ENCODE measurements around the gene KSR2. TPM values are rescaled to one million over a fixed set of nuclear protein-coding genes. Genes with fewer than 3 reads are reported as not detected.

Gene KSR2
- total and polyA plus RNA-seq, 2 of the 13 experiments (the other 11 are each of a cell fraction or from before 2014, with no cell fraction given) = 0.02 TPM; not detected in 1

DNA sequence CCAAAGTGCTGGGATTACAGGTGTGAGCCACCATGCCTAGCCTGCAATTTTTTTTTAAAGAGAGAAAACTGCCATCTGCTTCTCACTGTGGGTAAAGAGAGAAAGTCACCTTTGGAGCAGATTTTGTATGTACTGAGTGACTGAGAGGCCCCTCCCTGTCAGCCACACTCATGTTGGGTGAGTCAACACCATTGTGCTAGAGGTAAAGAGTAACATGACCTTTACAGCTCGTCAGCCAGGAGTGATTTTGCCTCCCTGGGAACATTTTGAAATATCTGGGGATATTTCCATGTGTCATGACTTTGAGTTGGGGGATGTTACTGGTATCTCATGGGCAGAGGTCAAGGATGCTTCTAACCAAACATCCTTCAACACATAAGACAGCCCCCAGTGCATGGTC lies 115.2 kb downstream of the KSR2 start:
- 0% methylated on average over 1 of the region's 1 CpG for WGBS (ENCODE audit: low lambda C conversion rate)
- CTCF ChIA-PET (ENCODE audit: low intra/inter-chr PET ratio, low total read pairs) = interaction anchor here (1.0 kb wide), 1 partner anchor 487 kb away, joined by 3 read pairs; no protein-coding TSS in a partner anchor
- H3K4me2 ChIP-seq (ENCODE audit: low read depth, low read length) = no peak overlapping the region
- TF ChIP-seq FOXK1 (CRISPR knock-in tag; IDR thresholded peaks at IDR 0.05; ENCODE audit: borderline replicate concordance, low read depth) = no peak; the same call in 1 of the 2 replicates
- TF ChIP-seq, protein P1, sequence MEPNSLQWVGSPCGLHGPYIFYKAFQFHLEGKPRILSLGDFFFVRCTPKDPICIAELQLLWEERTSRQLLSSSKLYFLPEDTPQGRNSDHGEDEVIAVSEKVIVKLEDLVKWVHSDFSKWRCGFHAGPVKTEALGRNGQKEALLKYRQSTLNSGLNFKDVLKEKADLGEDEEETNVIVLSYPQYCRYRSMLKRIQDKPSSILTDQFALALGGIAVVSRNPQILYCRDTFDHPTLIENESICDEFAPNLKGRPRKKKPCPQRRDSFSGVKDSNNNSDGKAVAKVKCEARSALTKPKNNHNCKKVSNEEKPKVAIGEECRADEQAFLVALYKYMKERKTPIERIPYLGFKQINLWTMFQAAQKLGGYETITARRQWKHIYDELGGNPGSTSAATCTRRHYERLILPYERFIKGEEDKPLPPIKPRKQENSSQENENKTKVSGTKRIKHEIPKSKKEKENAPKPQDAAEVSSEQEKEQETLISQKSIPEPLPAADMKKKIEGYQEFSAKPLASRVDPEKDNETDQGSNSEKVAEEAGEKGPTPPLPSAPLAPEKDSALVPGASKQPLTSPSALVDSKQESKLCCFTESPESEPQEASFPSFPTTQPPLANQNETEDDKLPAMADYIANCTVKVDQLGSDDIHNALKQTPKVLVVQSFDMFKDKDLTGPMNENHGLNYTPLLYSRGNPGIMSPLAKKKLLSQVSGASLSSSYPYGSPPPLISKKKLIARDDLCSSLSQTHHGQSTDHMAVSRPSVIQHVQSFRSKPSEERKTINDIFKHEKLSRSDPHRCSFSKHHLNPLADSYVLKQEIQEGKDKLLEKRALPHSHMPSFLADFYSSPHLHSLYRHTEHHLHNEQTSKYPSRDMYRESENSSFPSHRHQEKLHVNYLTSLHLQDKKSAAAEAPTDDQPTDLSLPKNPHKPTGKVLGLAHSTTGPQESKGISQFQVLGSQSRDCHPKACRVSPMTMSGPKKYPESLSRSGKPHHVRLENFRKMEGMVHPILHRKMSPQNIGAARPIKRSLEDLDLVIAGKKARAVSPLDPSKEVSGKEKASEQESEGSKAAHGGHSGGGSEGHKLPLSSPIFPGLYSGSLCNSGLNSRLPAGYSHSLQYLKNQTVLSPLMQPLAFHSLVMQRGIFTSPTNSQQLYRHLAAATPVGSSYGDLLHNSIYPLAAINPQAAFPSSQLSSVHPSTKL (CRISPR knock-in tag; IDR thresholded peaks at IDR 0.05) = peak; percentile 56
- TF ChIP-seq ZMYM3 (CRISPR knock-in tag; IDR thresholded peaks at IDR 0.05) = 0 out of 2 replicates have a peak, but pooled peaks have one; percentile 9
- peak; percentile 20; the same call in 1 of the 2 replicates for TF ChIP-seq PATZ1 (CRISPR knock-in tag; IDR thresholded peaks at IDR 0.05)
- TF ChIP-seq NR2F1 (CRISPR knock-in tag; IDR thresholded peaks at IDR 0.05) = peak in 1 of 2 experiments; percentile 56; a peak in 1 of 4 replicates
- no peak for TF ChIP-seq SATB2 (CRISPR knock-in tag; IDR thresholded peaks at IDR 0.05)
- TF ChIP-seq, protein P2, sequence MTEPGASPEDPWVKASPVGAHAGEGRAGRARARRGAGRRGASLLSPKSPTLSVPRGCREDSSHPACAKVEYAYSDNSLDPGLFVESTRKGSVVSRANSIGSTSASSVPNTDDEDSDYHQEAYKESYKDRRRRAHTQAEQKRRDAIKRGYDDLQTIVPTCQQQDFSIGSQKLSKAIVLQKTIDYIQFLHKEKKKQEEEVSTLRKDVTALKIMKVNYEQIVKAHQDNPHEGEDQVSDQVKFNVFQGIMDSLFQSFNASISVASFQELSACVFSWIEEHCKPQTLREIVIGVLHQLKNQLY (CRISPR knock-in tag; IDR thresholded peaks at IDR 0.05) = peak; percentile 33; the same call in 1 of the 2 replicates
- TF ChIP-seq, protein P3, sequence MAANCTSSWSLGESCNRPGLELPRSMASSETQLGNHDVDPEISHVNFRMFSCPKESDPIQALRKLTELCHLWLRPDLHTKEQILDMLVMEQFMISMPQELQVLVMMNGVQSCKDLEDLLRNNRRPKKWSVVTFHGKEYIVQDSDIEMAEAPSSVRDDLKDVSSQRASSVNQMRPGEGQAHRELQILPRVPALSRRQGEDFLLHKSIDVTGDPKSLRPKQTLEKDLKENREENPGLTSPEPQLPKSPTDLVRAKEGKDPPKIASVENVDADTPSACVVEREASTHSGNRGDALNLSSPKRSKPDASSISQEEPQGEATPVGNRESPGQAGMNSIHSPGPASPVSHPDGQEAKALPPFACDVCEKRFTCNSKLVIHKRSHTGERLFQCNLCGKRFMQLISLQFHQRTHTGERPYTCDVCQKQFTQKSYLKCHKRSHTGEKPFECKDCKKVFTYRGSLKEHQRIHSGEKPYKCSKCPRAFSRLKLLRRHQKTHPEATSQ (CRISPR knock-in tag; IDR thresholded peaks at IDR 0.05; ENCODE audit: borderline replicate concordance) = no peak
- peak; percentile 39; the same call in 1 of the 2 replicates for TF ChIP-seq RARA (CRISPR knock-in tag; IDR thresholded peaks at IDR 0.05)
- TF ChIP-seq SNAI1 (CRISPR knock-in tag; IDR thresholded peaks at IDR 0.05; ENCODE audit: borderline replicate concordance) = no peak
- TF ChIP-seq SOX6 (IDR thresholded peaks at IDR 0.05) = no peak
- peak; percentile 37; the same call in 1 of the 2 replicates for TF ChIP-seq SOX6 (CRISPR knock-in tag; IDR thresholded peaks at IDR 0.05)
- no peak for TF ChIP-seq MAF1 (CRISPR knock-in tag; IDR thresholded peaks at IDR 0.05; ENCODE audit: borderline replicate concordance)
- no peak for TF ChIP-seq ZNF354B (CRISPR knock-in tag; IDR thresholded peaks at IDR 0.05)
- no peak for TF ChIP-seq ZNF484 (CRISPR knock-in tag; IDR thresholded peaks at IDR 0.05; ENCODE audit: borderline replicate concordance, low read depth)
- no peak for TF ChIP-seq FOXP1 (IDR thresholded peaks at IDR 0.05)
- peak; percentile 26; the same call in 1 of the 2 replicates for TF ChIP-seq FOXP1 (CRISPR knock-in tag; IDR thresholded peaks at IDR 0.05)

More for the DNA sequence above, 115.2 kb downstream of the KSR2 start:
- in situ Hi-C loops (cut with HindIII; ENCODE audit: extremely low pct_ligation_motif_present, low pct_unique_long_range_greater_than_20kb) (no loop called here), intact Hi-C loops (cut with micrococcal nuclease; ENCODE audit: unreplicated experiment) (loop anchor here (5.0 kb wide), 2 partner anchors 621 to 641 kb away; no protein-coding TSS in a partner anchor)
- POLR2A ChIA-PET = interaction anchor here (0.5 kb wide), 1 partner anchor 85 kb away, joined by 3 read pairs; no protein-coding TSS in a partner anchor
- FAIRE-seq (no peak), DNase-seq (ENCODE audit: low spot score) (peak; percentile 73), ATAC-seq (peak; percentile 89)
- Histone ChIP-seq H3K9ac (ENCODE audit: insufficient read depth, low read depth, low read length) (no peak overlapping the region), H3K27me3 (ENCODE audit: control insufficient read depth in 1 of 2, insufficient read depth in 2 of 2, low read length in 2 of 2) (no peaks in the 10 kb centered on the region), H2AFZ (ENCODE audit: low read length) (no peak overlapping the region), H3K4me1 (ENCODE audit: insufficient read depth, low read length) (peaks cover 15% of the 10 kb centered on the region), H3K36me3 (replicated peaks in 1 of 2; ENCODE audit: control insufficient read depth in 1 of 2, insufficient read depth in 2 of 2, low read length in 2 of 2) (no peaks in the 10 kb centered on the region), H3K27ac (ENCODE audit: extremely low read length, insufficient read depth, low read length) (peak overlapping the region; percentile 40), H4K20me1 (ENCODE audit: insufficient read depth, low read length) (no peaks in the 10 kb centered on the region), H3K4me3 (replicated peaks in 1 of 3; ENCODE audit: insufficient read depth in 1 of 3, low read depth in 2 of 3, low read length in 3 of 3) (no peak overlapping the region), H3K79me2 (ENCODE audit: insufficient read depth, low read length) (no peaks in the 10 kb centered on the region), H3K9me3 (ENCODE audit: low read length) (peaks cover 6% of the 10 kb centered on the region; the same call in 1 of the 2 replicates)
- no TSS peak for BruUV-seq (replicated peaks)

Data from HepG2 (cell line).